ENCODE measurements around the gene NPPA. TPM values are rescaled to one million over a fixed set of nuclear protein-coding genes. Genes with fewer than 3 reads are reported as not detected.

The NPPA gene
- total and polyA plus RNA-seq, 9 of the 15 experiments (the other 6 are each of a cell fraction or from before 2014, with no cell fraction given), result not detected

- TF ChIP-seq SIN3A (IDR thresholded peaks at IDR 0.05; ENCODE audit: borderline replicate concordance in 2 of 2, control insufficient read depth in 1 of 2, low read depth in 2 of 2, low read length in 2 of 2) (peak in 1 of 2 experiments; percentile 70; a peak in 1 of 4 replicates), GATAD2A (IDR thresholded peaks at IDR 0.05) (peak; percentile 86), MGA (IDR thresholded peaks at IDR 0.05) (peak; percentile 79), MCM5 (IDR thresholded peaks at IDR 0.05; ENCODE audit: low read depth) (no peak), NR2F6 (CRISPR knock-in tag; IDR thresholded peaks at IDR 0.05) (no peak), BDP1 (IDR thresholded peaks at IDR 0.05; ENCODE audit: insufficient read depth, insufficient read length) (no peak), KLF6 (CRISPR knock-in tag; IDR thresholded peaks at IDR 0.05; ENCODE audit: borderline replicate concordance) (peak; percentile 70; the same call in 1 of the 2 replicates), ZFP36 (IDR thresholded peaks at IDR 0.05; ENCODE audit: low read depth, low read length, partially characterized antibody) (peak; percentile 58), ZNF384 (IDR thresholded peaks at IDR 0.05; ENCODE audit: low read depth, low read length) (no peak), GTF2F1 (IDR thresholded peaks at IDR 0.05; ENCODE audit: low read depth, low read length) (0 out of 2 replicates have a peak, but pooled peaks have one; percentile 16), CTBP1 (IDR thresholded peaks at IDR 0.05; ENCODE audit: borderline replicate concordance) (peak; percentile 98), TRIM28 (IDR thresholded peaks at IDR 0.05) (no peak; the same call in 1 of the 2 replicates), CHD1 (IDR thresholded peaks at IDR 0.05; ENCODE audit: low read length) (no peak), MEF2D (tag; conservative IDR thresholded peaks at IDR 0.05; ENCODE audit: low read depth) (peak; percentile 68; the same call in 1 of the 2 replicates), ARID3A (IDR thresholded peaks at IDR 0.05; ENCODE audit: borderline replicate concordance, low read depth, low read length) (0 out of 2 replicates have a peak, but pooled peaks have one; percentile 47), ZNF76 (CRISPR knock-in tag; IDR thresholded peaks at IDR 0.05; ENCODE audit: borderline replicate concordance) (peak; percentile 74)
Observed at GRCh38 chr1:11882814-11883538, 35.4 kb upstream of the NPPA start (continued).

Data from K562 (cell line).